Mesenchymal stem cell (in vitro differentiated cells and primary cell): ENCODE results near the gene SGIP1.

ENCODE experiments used
- DNase-seq: peaks from one replicate; pipeline ENCODE4 v3.0.0-alpha.2; 2013
- H2AFZ ChIP-seq: one replicate; pipeline ENCODE4 v1.6.1; 2013; ENCODE audit warnings: low read depth, mild to moderate bottlenecking, control low read depth, inconsistent platforms, low read length, moderate library complexity
- H2AK5ac ChIP-seq: 2 replicates; pipeline ENCODE4 v1.6.1; 2013; ENCODE audit warnings: low read length, moderate library complexity, mild to moderate bottlenecking, inconsistent platforms; ENCODE audit not compliant: severe bottlenecking
- H2BK120ac ChIP-seq: one replicate; pipeline ENCODE4 v1.6.1; 2013; ENCODE audit warnings: low read depth, mild to moderate bottlenecking, inconsistent platforms, low read length, moderate library complexity
- H2BK12ac ChIP-seq, 2 experiments: one replicate each; pipeline ENCODE4 v1.6.1; 2013; ENCODE audit warnings: inconsistent platforms in 2 of 2, low read length in 2 of 2, mild to moderate bottlenecking in 2 of 2, moderate library complexity in 2 of 2, control low read depth in 1 of 2
- H2BK15ac ChIP-seq: one replicate; pipeline ENCODE4 v1.6.1; 2013; ENCODE audit warnings: mild to moderate bottlenecking, low read depth, inconsistent platforms; ENCODE audit not compliant: poor library complexity, severe bottlenecking
- H2BK5ac ChIP-seq: 2 replicates; pipeline ENCODE4 v1.6.1; 2013; ENCODE audit warnings: low read depth, mild to moderate bottlenecking, low read length, control low read depth, inconsistent platforms; ENCODE audit not compliant: poor library complexity, severe bottlenecking
- H3K14ac ChIP-seq, 2 experiments: one replicate each; pipeline ENCODE4 v1.6.1; 2013; ENCODE audit warnings: inconsistent platforms in 2 of 2, low read length in 2 of 2, control low read depth in 1 of 2, mild to moderate bottlenecking in 1 of 2, moderate library complexity in 1 of 2
- H3K18ac ChIP-seq, 2 experiments: one replicate each; pipeline ENCODE4 v1.6.1; 2013; ENCODE audit warnings: inconsistent platforms in 2 of 2, low read length in 2 of 2, control low read depth in 1 of 2, low read depth in 1 of 2, mild to moderate bottlenecking in 1 of 2
- H3K23ac ChIP-seq, 2 experiments: one replicate each; pipeline ENCODE4 v1.6.1; 2013; ENCODE audit warnings: inconsistent platforms in 2 of 2, low read length in 2 of 2, mild to moderate bottlenecking in 2 of 2, moderate library complexity in 2 of 2, control low read depth in 1 of 2
- H3K27ac ChIP-seq: 2 replicates; pipeline ENCODE4 v1.5.1; 2013; ENCODE audit warnings: mild to moderate bottlenecking, moderate library complexity, low read length, control low read depth, inconsistent platforms; ENCODE audit not compliant: poor library complexity, severe bottlenecking
- H3K27me3 ChIP-seq, 2 experiments: 2 replicates each; pipeline versions ENCODE4 v1.6.1 to v1.7.0; 2013; ENCODE audit warnings: low read length in 2 of 2, mild to moderate bottlenecking in 2 of 2, moderate library complexity in 2 of 2, control low read depth in 1 of 2, inconsistent platforms in 1 of 2; ENCODE audit not compliant: control insufficient read depth in 1 of 2, insufficient read depth in 1 of 2
- H3K36me3 ChIP-seq, 2 experiments: 2 replicates each; pipeline versions ENCODE4 v1.6.1 to v1.7.0; 2013; ENCODE audit warnings: low read length in 2 of 2, control low read depth in 1 of 2, inconsistent platforms in 1 of 2, low read depth in 1 of 2, mild to moderate bottlenecking in 1 of 2; ENCODE audit not compliant: insufficient read depth in 2 of 2, control insufficient read depth in 1 of 2
- H3K4ac ChIP-seq, 2 experiments: one replicate each; pipeline ENCODE4 v1.6.1; 2013; ENCODE audit warnings: inconsistent platforms in 2 of 2, low read length in 2 of 2, mild to moderate bottlenecking in 2 of 2, moderate library complexity in 2 of 2, control low read depth in 1 of 2, low read depth in 1 of 2
- H3K4me1 ChIP-seq: 2 replicates; pipeline ENCODE4 v1.6.1; 2013; ENCODE audit warnings: low read depth, low read length, control low read depth; ENCODE audit not compliant: control insufficient read depth, insufficient read depth
- H3K4me2 ChIP-seq: 2 replicates; pipeline ENCODE4 v1.6.1; 2013; ENCODE audit warnings: low read length, mild to moderate bottlenecking, inconsistent platforms; ENCODE audit not compliant: poor library complexity, severe bottlenecking
- H3K4me3 ChIP-seq, 2 experiments: 2 replicates each; pipeline versions ENCODE4 v1.5.1 to v1.7.0; 2013; ENCODE audit warnings: low read length in 2 of 2, mild to moderate bottlenecking in 2 of 2, control low read depth in 1 of 2, low read depth in 1 of 2; ENCODE audit not compliant: insufficient read depth in 1 of 2
- H3K79me1 ChIP-seq: replicated peaks from 2 replicates; pipeline ENCODE4 v1.6.1; 2013; ENCODE audit warnings: mild to moderate bottlenecking, control low read depth, low read length, inconsistent platforms; ENCODE audit not compliant: poor library complexity, severe bottlenecking
- H3K9ac ChIP-seq: 2 replicates; pipeline ENCODE4 v1.7.0; 2013; ENCODE audit warnings: mild to moderate bottlenecking, low read length, moderate library complexity
- H3K9me3 ChIP-seq: 2 replicates; pipeline ENCODE4 v1.7.0; 2013; ENCODE audit warnings: mild to moderate bottlenecking, low read length; ENCODE audit not compliant: control insufficient read depth
- H4K8ac ChIP-seq: one replicate; pipeline ENCODE4 v1.6.1; 2013; ENCODE audit warnings: inconsistent platforms, mild to moderate bottlenecking, low read length, moderate library complexity
- H4K91ac ChIP-seq: one replicate; pipeline ENCODE4 v1.6.1; 2013; ENCODE audit warnings: mild to moderate bottlenecking, low read length, inconsistent platforms
- WGBS: methylation state at CpG from one replicate; pipeline ENCODE4 v1.1.7; 2013; ENCODE audit warnings: mixed read lengths; 5-methylcytosine and 5-hydroxymethylcytosine counted together

SGIP1 gene

DNA sequence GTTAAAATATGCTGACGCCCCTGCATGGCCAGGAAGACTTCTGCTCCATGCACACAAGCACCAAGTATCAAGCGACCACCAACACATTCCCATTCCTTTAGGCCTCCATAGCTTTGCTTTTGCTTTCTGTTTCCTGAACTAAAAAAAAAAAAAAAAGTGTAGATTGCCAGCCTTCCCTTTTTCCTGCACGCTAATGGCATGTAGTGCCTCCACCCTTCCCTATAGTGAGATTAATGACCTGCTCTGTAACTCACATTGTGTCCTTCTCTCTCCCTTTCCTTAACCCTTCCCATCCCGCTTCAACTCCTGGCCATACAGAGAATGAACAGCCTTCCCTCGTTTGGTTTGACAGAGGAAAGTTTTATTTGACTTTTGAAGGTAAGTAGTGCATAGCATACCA, 161.2 kb downstream of the SGIP1 start:
- Histone ChIP-seq H2BK15ac (no peak overlapping the region), H2BK5ac (no peak overlapping the region), H3K4me3 (no peak overlapping the region), H3K9me3 (no peaks in the 10 kb centered on the region), H2BK12ac (no peak overlapping the region), H3K18ac (peak overlapping the region in 1 of 2 experiments; percentile 53), H3K9ac (no peak overlapping the region), H3K36me3 (peaks cover 5 to 32% of the 10 kb centered on the region in 2 experiments), H2AK5ac (no peak overlapping the region), H3K27me3 (no peaks in the 10 kb centered on the region), H2BK120ac (no peak overlapping the region), H2AFZ (no peak overlapping the region), H4K91ac (no peak overlapping the region), H3K4me1 (no peaks in the 10 kb centered on the region), H3K27ac (no peak overlapping the region), H3K14ac (no peak overlapping the region), H3K23ac (no peak overlapping the region), H3K79me1 (no peaks in the 10 kb centered on the region), H4K8ac (peak overlapping the region; percentile 19), H3K4ac (no peak overlapping the region), H3K4me2 (no peak overlapping the region)
- DNase-seq: peak; percentile 53
- WGBS: 54% methylated on average over 4 of the region's 5 CpGs

DNA sequence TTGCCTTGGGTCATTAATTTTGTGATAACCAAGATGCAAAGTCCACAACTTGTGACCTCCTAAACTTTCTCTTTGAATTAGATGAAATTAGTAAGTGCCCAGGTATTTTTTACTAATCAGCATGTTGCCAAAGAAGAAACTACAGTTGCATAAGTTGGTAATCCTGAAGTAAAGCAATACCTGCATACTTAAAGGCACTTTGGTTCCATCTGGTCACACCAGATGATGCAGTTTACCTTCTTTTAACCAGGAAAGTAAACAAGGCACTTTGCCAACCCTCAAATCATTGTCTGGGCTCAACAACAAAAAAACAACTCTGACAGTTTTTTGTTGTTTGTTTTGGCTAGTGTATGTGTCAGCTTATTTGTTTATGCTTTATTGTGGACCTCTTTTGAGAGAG, 162.8 kb downstream of the SGIP1 start:
- H2AFZ ChIP-seq: no peak overlapping the region
- H2BK5ac ChIP-seq: no peak overlapping the region
- H2AK5ac ChIP-seq: no peak overlapping the region
- H3K23ac ChIP-seq: no peak overlapping the region
- no peak overlapping the region for H4K91ac ChIP-seq
- H3K4me1 ChIP-seq: no peaks in the 10 kb centered on the region
- no peak overlapping the region for H2BK120ac ChIP-seq
- H2BK15ac ChIP-seq: no peak overlapping the region
- no peaks in the 10 kb centered on the region for H3K27me3 ChIP-seq
- no peak overlapping the region for H3K4ac ChIP-seq
- peaks cover 5 to 20% of the 10 kb centered on the region in 2 experiments for H3K36me3 ChIP-seq
- no peak overlapping the region for H3K9ac ChIP-seq
- no peak overlapping the region for H2BK12ac ChIP-seq
- H3K4me2 ChIP-seq: no peak overlapping the region
- no peaks in the 10 kb centered on the region for H3K79me1 ChIP-seq
- no peak overlapping the region for H4K8ac ChIP-seq
- DNase-seq: no peak
- H3K14ac ChIP-seq: no peak overlapping the region
- H3K4me3 ChIP-seq: no peak overlapping the region
- H3K27ac ChIP-seq: no peak overlapping the region
- H3K18ac ChIP-seq: no peak overlapping the region
- no peaks in the 10 kb centered on the region for H3K9me3 ChIP-seq

- Histone ChIP-seq H3K4me2 (no peak overlapping the region), H3K23ac (no peak overlapping the region), H2BK12ac (peak overlapping the region in 1 of 2 experiments; percentile 46), H2AFZ (no peak overlapping the region), H3K79me1 (no peaks in the 10 kb centered on the region), H2BK15ac (no peak overlapping the region), H3K4ac (no peak overlapping the region), H3K27ac (no peak overlapping the region), H3K36me3 (peaks cover 5 to 8% of the 10 kb centered on the region in 2 experiments), H3K9me3 (no peaks in the 10 kb centered on the region), H3K4me1 (no peaks in the 10 kb centered on the region), H3K18ac (no peak overlapping the region), H3K9ac (no peak overlapping the region), H3K4me3 (no peak overlapping the region), H4K8ac (peak overlapping the region; percentile 0), H3K27me3 (no peaks in the 10 kb centered on the region), H2BK120ac (no peak overlapping the region), H4K91ac (no peak overlapping the region), H2BK5ac (no peak overlapping the region), H2AK5ac (no peak overlapping the region), H3K14ac (no peak overlapping the region)
- 84% methylated on average over 5 of the region's 5 CpGs for WGBS
- no peak for DNase-seq
Observed at GRCh38 chr1:66699213-66699612, 165.3 kb downstream of the SGIP1 start.

DNA sequence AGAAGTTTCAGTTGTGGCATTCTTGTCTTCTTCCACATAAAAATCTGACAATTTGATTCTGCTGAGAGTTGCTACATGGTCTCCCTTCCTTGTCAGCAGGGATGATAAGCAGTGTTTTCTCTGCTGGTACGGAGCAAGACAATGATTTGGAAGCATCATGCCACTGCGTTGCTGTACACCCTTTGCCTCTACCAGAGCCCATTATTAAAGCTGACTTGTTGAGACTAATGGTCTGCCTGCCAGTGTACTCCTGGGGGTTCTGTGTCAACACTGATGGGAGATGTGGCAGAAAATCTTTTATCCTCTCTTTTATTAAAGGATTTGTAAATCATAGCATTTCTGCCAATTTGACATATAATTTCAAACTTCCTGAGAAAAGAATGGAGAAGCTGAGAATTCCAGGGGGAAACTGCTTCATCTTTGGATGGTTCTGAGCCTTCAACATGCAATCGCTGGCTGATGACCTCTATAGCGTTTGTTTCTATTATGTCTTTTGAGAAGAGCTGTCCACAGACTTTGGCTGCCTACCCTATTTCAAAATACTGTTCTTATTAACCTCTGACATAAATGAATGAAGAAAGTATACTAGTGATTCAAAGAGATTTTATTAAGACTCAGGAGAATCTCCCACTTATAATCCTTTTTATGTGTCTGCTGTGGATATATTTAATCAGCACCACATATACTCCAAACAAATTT, 170.4 kb downstream of the SGIP1 start:
- no peak for DNase-seq
- Histone ChIP-seq H3K4me3 (no peak overlapping the region), H2AK5ac (no peak overlapping the region)

More for the DNA sequence above, 170.4 kb downstream of the SGIP1 start:
- H3K4me1 ChIP-seq: no peaks in the 10 kb centered on the region
- H3K4me2 ChIP-seq: no peak overlapping the region
- no peak overlapping the region for H3K18ac ChIP-seq
- H3K4ac ChIP-seq: no peak overlapping the region
- no peak overlapping the region for H3K23ac ChIP-seq
- H3K9me3 ChIP-seq: no peaks in the 10 kb centered on the region
- 81% methylated on average over 3 of the region's 4 CpGs for WGBS
- no peak overlapping the region for H4K8ac ChIP-seq
- peaks cover under 1 to 3% of the 10 kb centered on the region in 2 experiments for H3K36me3 ChIP-seq
- no peak overlapping the region for H2BK12ac ChIP-seq
- H3K9ac ChIP-seq: peak overlapping the region; percentile 59
- H3K27ac ChIP-seq: no peak overlapping the region
- H4K91ac ChIP-seq: no peak overlapping the region
- no peaks in the 10 kb centered on the region for H3K27me3 ChIP-seq
- no peak overlapping the region for H2AFZ ChIP-seq
- H3K14ac ChIP-seq: no peak overlapping the region
- no peaks in the 10 kb centered on the region for H3K79me1 ChIP-seq
- no peak overlapping the region for H2BK120ac ChIP-seq
- H2BK15ac ChIP-seq: no peak overlapping the region
- H2BK5ac ChIP-seq: no peak overlapping the region
